HG02642 (cell line): ENCODE results near the gene CEP85L.
A peak's percentile ranks its signal among the peaks of the same experiment; 100 is the strongest.

ENCODE experiments used
- ATAC-seq: cut with Tn5 transposase; IDR thresholded peaks from one replicate; pipeline ENCODE4 v1.9.1; 2021; ENCODE audit warnings: mild to moderate bottlenecking; ENCODE audit not compliant: unreplicated experiment, poor library complexity

CEP85L gene

DNA sequence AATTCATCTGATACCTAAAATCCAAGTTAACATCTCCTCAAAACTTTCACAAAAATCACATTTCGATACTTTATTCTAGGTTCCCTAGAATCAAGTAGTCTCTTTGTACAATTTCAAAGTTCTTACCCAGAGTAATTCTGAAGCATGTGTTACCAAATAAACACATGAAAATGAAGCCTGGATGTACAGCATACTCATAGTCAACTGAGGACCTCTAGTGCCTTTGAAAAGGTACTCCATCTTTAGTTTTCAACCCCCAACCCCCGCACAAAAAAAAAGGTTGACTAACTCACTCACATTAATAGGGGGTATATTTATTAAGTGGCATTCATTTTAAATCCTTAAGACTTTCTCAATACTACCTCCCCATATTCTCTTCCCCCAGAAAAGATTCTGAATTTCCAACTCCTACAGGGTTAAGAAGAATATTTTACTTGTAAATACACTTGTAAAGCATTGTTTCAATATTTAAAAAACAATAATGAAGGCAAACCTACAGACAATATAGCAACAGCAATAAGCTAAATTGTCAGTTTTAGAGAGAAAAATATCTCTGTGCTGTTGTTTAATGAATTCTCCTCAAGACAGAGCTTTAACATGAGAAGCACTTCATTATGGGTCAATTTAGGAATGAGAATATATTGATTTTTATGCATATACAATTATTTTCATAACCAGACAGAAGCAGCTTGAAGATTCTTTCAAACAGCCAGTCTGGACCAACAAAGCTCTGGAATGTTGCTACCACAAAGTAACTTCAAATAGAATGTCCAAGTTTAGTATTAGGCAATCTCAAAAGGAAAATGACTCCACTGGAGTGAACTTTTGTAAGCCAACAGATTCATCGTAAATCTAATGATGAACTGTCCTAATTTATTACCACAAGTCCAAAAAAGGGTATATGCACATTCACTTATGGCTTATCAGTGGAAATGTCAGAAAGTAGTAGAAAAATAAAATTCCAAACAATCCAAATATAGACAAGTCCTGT, 100.0 kb downstream of the CEP85L start:
- ATAC-seq = peak; percentile 91

- no peak for ATAC-seq
Measured at GRCh38 chr6:118548613-118549012, 102.8 kb downstream of the CEP85L start.

- ATAC-seq = no peak
Measured at GRCh38 chr6:118548136-118548535, 103.3 kb downstream of the CEP85L start, which contains the start of gene PLN. PLN (plus strand) TSS chr6:118548296; CDS start chr6:118558922, 10,626 bp downstream.

- ATAC-seq = no peak
Measured at GRCh38 chr6:118546880-118547218, 104.5 kb downstream of the CEP85L start.

- no peak for ATAC-seq
Measured at GRCh38 chr6:118546164-118546879, 105.1 kb downstream of the CEP85L start.

GRCh38 chr6:118544105-118544504, 107.3 kb downstream of the CEP85L start:
- no peak for ATAC-seq

DNA sequence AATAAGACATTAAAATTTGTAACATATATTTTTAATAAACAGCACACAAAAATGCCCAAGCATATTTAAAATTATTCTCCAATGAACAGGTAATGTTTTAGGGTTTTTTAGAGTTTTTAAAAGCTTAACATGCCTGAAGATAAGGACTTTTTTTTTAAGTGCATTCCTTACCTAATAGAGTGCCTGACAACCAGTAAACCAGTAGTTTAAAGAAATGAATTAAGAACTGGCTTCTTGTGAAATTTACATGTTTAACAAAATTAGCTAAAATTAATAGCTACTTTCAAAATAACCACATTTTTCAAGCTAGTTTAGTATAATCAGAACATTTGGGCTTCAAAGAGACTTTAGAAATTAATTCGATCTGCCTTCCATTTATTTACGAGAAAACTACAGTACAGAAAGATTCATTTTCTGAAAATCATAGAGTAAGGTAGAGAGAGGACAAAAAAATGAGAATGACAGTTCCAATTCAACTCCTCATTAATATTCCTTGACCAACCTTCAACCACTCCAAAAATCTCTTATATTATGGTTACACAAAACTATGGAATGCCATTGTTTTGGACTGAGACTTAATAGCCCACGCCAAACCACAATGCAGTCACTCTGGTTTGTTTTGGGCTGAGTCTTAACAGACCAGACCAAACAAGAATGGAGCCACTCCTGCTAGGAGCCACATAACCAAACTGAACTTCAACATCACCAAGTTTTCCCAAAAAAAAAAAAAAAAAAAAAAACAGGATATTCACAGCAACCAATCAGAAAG, 109.0 kb downstream of the CEP85L start:
- ATAC-seq = no peak

- ATAC-seq = no peak
Measured at GRCh38 chr6:118537574-118537973, 113.8 kb downstream of the CEP85L start.

- no peak for ATAC-seq
Measured at GRCh38 chr6:118536478-118536877, 114.9 kb downstream of the CEP85L start.

- no peak for ATAC-seq
Measured at GRCh38 chr6:118535176-118535844, 116.1 kb downstream of the CEP85L start.

GRCh38 chr6:118530942-118531341, 120.4 kb downstream of the CEP85L start:
- ATAC-seq = no peak

- ATAC-seq = no peak
Measured at GRCh38 chr6:118529756-118530155, 121.6 kb downstream of the CEP85L start.

- ATAC-seq = no peak
Measured at GRCh38 chr6:118528129-118528528, 123.3 kb downstream of the CEP85L start.

GRCh38 chr6:118525913-118526780, 125.2 kb downstream of the CEP85L start:
- no peak for ATAC-seq

GRCh38 chr6:118524686-118525085, 126.7 kb downstream of the CEP85L start:
- no peak for ATAC-seq

- ATAC-seq = no peak
Measured at GRCh38 chr6:118523216-118523615, 128.2 kb downstream of the CEP85L start.

GRCh38 chr6:118522422-118522821, 129.0 kb downstream of the CEP85L start:
- no peak for ATAC-seq

DNA sequence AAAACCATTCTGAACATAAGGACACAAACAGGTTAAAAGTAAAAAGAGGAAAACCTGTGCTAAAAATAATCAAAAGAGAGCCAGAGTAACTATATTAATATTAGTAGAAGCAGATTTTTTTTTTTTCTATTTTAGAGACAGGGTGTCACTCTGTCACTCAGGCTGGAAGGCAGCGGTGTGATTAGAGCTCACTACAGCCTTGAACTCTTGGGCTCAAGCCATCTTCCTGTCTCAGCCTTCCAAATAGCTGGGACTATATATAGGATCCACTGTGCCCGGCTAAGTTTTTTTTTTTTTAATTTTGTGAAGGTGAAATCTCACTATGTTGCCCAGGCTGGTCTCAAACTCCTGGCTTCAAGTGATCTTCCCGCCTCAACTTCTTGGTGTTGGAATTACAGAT, 136.7 kb downstream of the CEP85L start:
- no peak for ATAC-seq
